ENCODE measurements around the gene N4BP2L2.

DNA sequence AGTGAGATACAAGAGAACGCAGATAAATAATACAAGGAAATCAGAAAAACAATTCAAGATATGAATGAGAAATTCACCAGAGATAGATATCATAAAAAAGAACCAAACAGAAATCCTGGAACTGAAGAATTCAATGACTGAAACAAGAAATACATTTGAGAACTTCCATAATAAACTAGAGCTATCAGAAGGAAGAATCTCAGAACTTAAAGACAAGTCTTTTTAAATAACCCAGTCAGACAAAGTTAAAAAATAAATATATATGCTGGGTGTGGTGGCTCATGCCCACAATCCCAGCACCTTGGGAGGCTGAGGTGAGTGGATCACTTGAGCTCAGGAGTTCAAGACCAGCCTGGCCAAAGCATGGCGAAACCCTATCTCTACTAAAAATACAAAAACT lies 82.0 kb downstream of the N4BP2L2 start:
- TF ChIP-seq, protein P1, sequence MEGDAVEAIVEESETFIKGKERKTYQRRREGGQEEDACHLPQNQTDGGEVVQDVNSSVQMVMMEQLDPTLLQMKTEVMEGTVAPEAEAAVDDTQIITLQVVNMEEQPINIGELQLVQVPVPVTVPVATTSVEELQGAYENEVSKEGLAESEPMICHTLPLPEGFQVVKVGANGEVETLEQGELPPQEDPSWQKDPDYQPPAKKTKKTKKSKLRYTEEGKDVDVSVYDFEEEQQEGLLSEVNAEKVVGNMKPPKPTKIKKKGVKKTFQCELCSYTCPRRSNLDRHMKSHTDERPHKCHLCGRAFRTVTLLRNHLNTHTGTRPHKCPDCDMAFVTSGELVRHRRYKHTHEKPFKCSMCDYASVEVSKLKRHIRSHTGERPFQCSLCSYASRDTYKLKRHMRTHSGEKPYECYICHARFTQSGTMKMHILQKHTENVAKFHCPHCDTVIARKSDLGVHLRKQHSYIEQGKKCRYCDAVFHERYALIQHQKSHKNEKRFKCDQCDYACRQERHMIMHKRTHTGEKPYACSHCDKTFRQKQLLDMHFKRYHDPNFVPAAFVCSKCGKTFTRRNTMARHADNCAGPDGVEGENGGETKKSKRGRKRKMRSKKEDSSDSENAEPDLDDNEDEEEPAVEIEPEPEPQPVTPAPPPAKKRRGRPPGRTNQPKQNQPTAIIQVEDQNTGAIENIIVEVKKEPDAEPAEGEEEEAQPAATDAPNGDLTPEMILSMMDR (IDR thresholded peaks at IDR 0.05), result no peak
- TF ChIP-seq POLR2A (IDR thresholded peaks at IDR 0.05), result no peak
